Spleen (tissue), 11 donors: ENCODE data around the gene RUFY3. TPM values are rescaled to one million over a fixed set of nuclear protein-coding genes. Genes with fewer than 3 reads are reported as not detected.

Experiments used
- DNase-seq: peaks from one replicate; pipeline ENCODE4 v3.0.0-alpha.2; 2020
- H3K27ac ChIP-seq, 8 donors: fragments of 200-600 bp; sonication (generic) in 7 of 8; 1 replicate in 4 of 8; 2 replicates in 4 of 8; pipeline versions ENCODE4 v1.5.0 to v1.8.0; 2016 to 2021; ENCODE audit warnings: inconsistent platforms in 4 of 8, mild to moderate bottlenecking in 4 of 8, moderate library complexity in 1 of 8
- H3K27me3 ChIP-seq, 7 donors: fragments of 200-600 bp; sonication (generic) in 6 of 7; replicated peaks in 1 of 7; 1 replicate in 4 of 7; 2 replicates in 3 of 7; pipeline versions ENCODE4 v1.5.0 to v1.8.0; 2016 to 2021; ENCODE audit warnings: inconsistent platforms in 3 of 7, mild to moderate bottlenecking in 1 of 7
- H3K36me3 ChIP-seq, 6 donors: fragments of 200-600 bp; sonication (generic) in 5 of 6; 1 replicate in 4 of 6; 2 replicates in 2 of 6; pipeline versions ENCODE4 v1.5.0 to v1.8.0; 2016 to 2021; ENCODE audit warnings: inconsistent platforms in 2 of 6
- H3K4me1 ChIP-seq, 6 donors: fragments of 200-600 bp; sonication (generic) in 5 of 6; 1 replicate in 3 of 6; 2 replicates in 3 of 6; pipeline versions ENCODE4 v1.5.0 to v1.8.0; 2016 to 2021; ENCODE audit warnings: inconsistent platforms in 3 of 6
- H3K4me3 ChIP-seq, 8 donors: fragments of 200-600 bp; sonication (generic) in 7 of 8; 1 replicate in 4 of 8; 2 replicates in 4 of 8; pipeline versions ENCODE4 v1.5.0 to v1.8.0; 2016 to 2021; ENCODE audit warnings: inconsistent platforms in 4 of 8, mild to moderate bottlenecking in 4 of 8, moderate library complexity in 2 of 8
- H3K9me3 ChIP-seq, 8 donors: fragments of 200-600 bp; sonication (generic) in 7 of 8; 1 replicate in 4 of 8; 2 replicates in 4 of 8; pipeline versions ENCODE4 v1.5.0 to v1.8.0; 2016 to 2021; ENCODE audit warnings: inconsistent platforms in 4 of 8
- POLR2A ChIP-seq, 3 donors: fragments of 450-650 bp; IDR thresholded peaks; one replicate each; pipeline ENCODE4 v1.5.1; 2017; ENCODE audit warnings: antibody characterized with exemption in 3 of 3, mild to moderate bottlenecking in 1 of 3
- POLR2AphosphoS5 ChIP-seq, 3 donors: sonication (generic); formaldehyde crosslinking; IDR thresholded peaks; one replicate each; pipeline ENCODE4 v1.5.1; 2017; ENCODE audit warnings: antibody characterized with exemption in 3 of 3
- WGBS, 5 donors: extraction: QIAGEN DNeasy Blood & Tissue Kit in 3 of 5; methylation state at CpG; one replicate each; pipeline versions ENCODE4 v1.1.5 to v1.1.7; 2013 to 2018; 5-methylcytosine and 5-hydroxymethylcytosine counted together
- intact Hi-C: fragments of 100-400 bp; cut with DNase I; formaldehyde crosslinking; loops from one replicate; pipeline ENCODE4 v1.15.0; 2023; ENCODE audit warnings: low total_unique reads
- polyA plus RNA-seq, 3 donors: library from polyadenylated mRNA; stranded (reverse); fragments of 200-250 nt; gene quantifications; one replicate each; pipeline ENCODE4 v1.2.1, GENCODE V29; 2013
- total RNA-seq, 7 donors: library from RNA; depleted of rRNA in 3 of 7; stranded (reverse); fragments of >200 nt in 3 of 7; fragmentation: NEBNext Ultra II Directional in 4 of 7; extraction: Animal tissue kit (Norgen Biotek cat#: 25700) in 4 of 7; gene quantifications; one replicate each; pipeline versions ENCODE4 v1.1.0 to v1.2.1, GENCODE V29; 2016 to 2021
- TF ChIP-seq, protein P1 (sequence below), 11 experiments: fragments of 200-600 bp in 7 of 11; fragments of 450-650 bp in 4 of 11; sonication (generic) in 4 of 11; IDR thresholded peaks in 8 of 11; conservative IDR thresholded peaks in 3 of 11; 1 replicate in 7 of 11; 2 replicates in 4 of 11; pipeline versions ENCODE4 v1.4.0 to v1.8.0; 2016 to 2021; ENCODE audit warnings: antibody characterized with exemption in 11 of 11, inconsistent platforms in 4 of 11, mild to moderate bottlenecking in 1 of 11
- donor health status: healthy with polysubstance abuse.
- donor health status: DM: no; HTN: no; CAD: no; lungs with moderate emphysema.
- donor health status: DM: no; HTN: no; CAD: no.
- donor health status: Bipolar disorder and iron deficiency.
- donor health status: healthy.
- donor health status: DM: no; HTN: no; CAD: no.
- donor health status: DM: yes; HTN: yes; CAD: no.

The RUFY3 gene
- total and polyA plus RNA-seq, 10 donors, result 19.2 to 96.8 (median 76.2) TPM

DNA sequence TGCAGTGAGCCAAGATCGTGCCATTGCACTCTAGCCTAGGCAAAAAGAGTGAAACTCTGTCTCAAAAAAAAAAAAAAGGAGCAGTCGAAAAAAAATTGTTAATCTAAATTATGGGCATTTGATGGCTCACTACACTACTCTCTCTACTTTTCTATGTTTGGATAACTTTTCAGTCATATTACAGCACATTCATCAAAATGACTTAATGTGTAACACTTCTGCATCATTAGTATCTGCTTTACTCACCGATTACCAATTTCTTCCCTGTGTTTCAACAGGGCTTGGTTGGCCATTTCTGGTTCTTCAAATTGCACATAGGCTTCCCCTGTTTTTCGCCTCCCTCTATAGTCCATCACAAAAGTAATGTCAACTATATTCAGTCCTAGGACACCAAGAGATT lies 109.5 kb downstream of the RUFY3 start:
- intact Hi-C loops, result loop anchor here (10.0 kb wide), 1 partner anchor 126 kb away; no protein-coding TSS in a partner anchor
- 86 to 94% (median 92%) methylated on average over 4 of the region's 4 CpGs for whole genome bisulfite sequencing, 5 donors
- Histone ChIP-seq H3K4me1 (peaks cover 3 to 13% (median 9%) of the 10 kb centered on the region in 6 donors), H3K27me3 (no peaks in the 10 kb centered on the region), H3K4me3 (no peak overlapping the region), H3K36me3 (peaks cover 0 to 98% (median 77%) of the 10 kb centered on the region in 6 donors), H3K27ac (no peak overlapping the region), H3K9me3 (no peaks in the 10 kb centered on the region)
- no peak for DNase-seq
- TF ChIP-seq, protein P1, sequence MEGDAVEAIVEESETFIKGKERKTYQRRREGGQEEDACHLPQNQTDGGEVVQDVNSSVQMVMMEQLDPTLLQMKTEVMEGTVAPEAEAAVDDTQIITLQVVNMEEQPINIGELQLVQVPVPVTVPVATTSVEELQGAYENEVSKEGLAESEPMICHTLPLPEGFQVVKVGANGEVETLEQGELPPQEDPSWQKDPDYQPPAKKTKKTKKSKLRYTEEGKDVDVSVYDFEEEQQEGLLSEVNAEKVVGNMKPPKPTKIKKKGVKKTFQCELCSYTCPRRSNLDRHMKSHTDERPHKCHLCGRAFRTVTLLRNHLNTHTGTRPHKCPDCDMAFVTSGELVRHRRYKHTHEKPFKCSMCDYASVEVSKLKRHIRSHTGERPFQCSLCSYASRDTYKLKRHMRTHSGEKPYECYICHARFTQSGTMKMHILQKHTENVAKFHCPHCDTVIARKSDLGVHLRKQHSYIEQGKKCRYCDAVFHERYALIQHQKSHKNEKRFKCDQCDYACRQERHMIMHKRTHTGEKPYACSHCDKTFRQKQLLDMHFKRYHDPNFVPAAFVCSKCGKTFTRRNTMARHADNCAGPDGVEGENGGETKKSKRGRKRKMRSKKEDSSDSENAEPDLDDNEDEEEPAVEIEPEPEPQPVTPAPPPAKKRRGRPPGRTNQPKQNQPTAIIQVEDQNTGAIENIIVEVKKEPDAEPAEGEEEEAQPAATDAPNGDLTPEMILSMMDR (IDR thresholded peaks at IDR 0.05 in 8 of 11, conservative IDR thresholded peaks at IDR 0.05 in 3 of 11), result no peak
- TF ChIP-seq POLR2A (IDR thresholded peaks at IDR 0.05), result no peak
- no peak for TF ChIP-seq POLR2AphosphoS5 (IDR thresholded peaks at IDR 0.05)

DNA sequence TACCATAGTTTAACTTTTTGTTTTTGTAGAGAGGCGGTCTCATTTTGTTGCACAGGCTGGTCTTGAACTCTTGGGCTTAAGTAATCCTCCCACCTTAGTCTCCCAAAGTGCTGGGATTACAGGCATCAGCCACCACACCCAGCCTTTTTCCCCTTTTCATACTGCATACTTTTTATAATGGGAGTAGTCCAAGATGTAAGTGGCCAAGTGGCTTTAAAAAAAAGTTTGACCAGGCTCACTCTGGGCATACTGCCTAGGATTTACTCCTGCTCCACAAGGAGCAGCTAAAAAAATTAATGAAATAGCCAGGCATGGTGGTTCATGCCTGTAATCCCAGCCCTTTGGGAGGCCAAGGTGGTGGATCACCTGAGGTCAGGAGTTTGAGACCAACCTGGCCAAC lies 111.9 kb downstream of the RUFY3 start:
- TF ChIP-seq POLR2AphosphoS5 (IDR thresholded peaks at IDR 0.05) (no peak), POLR2A (IDR thresholded peaks at IDR 0.05) (no peak)
- TF ChIP-seq, protein P1 (IDR thresholded peaks at IDR 0.05 in 8 of 11, conservative IDR thresholded peaks at IDR 0.05 in 3 of 11), result no peak
- Histone ChIP-seq H3K27ac (no peak overlapping the region), H3K4me1 (peaks cover 14 to 36% (median 32%) of the 10 kb centered on the region in 6 donors), H3K9me3 (no peaks in the 10 kb centered on the region), H3K36me3 (peaks cover 0 to 74% (median 59%) of the 10 kb centered on the region in 6 donors), H3K27me3 (no peaks in the 10 kb centered on the region), H3K4me3 (no peak overlapping the region)
- WGBS, 5 donors, result 94 to 100% (median 97%) methylated on average over 1 of the region's 1 CpG
- intact Hi-C loops, result loop anchor here (10.0 kb wide), 1 partner anchor 129 kb away; no protein-coding TSS in a partner anchor
- DNase-seq, result no peak

DNA sequence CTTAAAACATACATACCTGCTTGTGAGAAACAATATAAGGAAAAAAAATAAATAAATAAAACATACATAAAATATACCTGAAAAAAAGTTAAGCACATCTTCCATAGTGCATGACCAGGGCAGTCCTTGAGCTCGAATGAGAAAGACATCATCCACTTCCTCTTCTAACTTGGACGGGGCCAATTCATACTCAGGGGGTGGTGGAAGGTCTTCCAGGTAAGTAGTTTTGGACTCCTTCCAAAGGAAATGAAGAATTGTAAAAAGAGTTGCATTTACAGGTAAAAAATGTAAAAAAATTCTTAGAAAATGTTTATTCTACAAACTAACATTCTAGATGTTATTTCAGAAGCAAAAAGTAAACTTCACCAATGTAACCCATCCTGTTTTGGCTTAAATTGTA lies 114.3 kb downstream of the RUFY3 start:
- Histone ChIP-seq H3K36me3 (peaks cover 0 to 50% (median 39%) of the 10 kb centered on the region in 6 donors), H3K4me3 (no peak overlapping the region), H3K27ac (no peak overlapping the region), H3K9me3 (no peaks in the 10 kb centered on the region), H3K27me3 (no peaks in the 10 kb centered on the region), H3K4me1 (peaks cover 14 to 38% (median 34%) of the 10 kb centered on the region in 6 donors)
- DNase-seq, result no peak
- intact Hi-C loops, result loop anchor here (10.0 kb wide), 1 partner anchor 131 kb away; no protein-coding TSS in a partner anchor
- no peak for TF ChIP-seq POLR2AphosphoS5 (IDR thresholded peaks at IDR 0.05)
- TF ChIP-seq POLR2A (IDR thresholded peaks at IDR 0.05), result no peak
- TF ChIP-seq, protein P1 (IDR thresholded peaks at IDR 0.05 in 8 of 11, conservative IDR thresholded peaks at IDR 0.05 in 3 of 11), result no peak
- 14 to 28% (median 24%) methylated on average over 2 of the region's 2 CpGs for WGBS, 5 donors

DNA sequence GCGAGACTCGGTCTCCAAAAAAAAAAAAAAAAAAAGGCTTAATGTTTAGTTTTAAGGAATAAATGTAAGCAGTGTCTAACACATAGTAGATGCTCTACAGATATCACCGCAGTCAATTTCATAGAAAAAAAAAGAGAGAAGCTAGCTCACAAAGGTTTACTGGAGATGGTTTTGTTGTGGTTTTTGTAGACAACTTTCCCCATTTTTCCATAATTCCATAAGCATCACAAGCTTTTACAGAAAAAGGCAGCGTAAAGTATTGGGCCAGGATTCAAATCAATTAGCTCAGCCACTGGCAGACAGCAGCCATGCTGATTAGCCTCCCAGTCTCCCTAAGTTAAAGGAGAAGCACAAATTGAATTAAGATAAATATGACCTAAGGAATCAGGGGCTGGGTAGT lies 116.4 kb downstream of the RUFY3 start:
- Histone ChIP-seq H3K4me3 (peak overlapping the region; percentile 51 to 99 (median 84)), H3K27me3 (no peaks in the 10 kb centered on the region), H3K36me3 (peaks cover 0 to 29% (median 18%) of the 10 kb centered on the region in 6 donors), H3K4me1 (peaks cover 14 to 46% (median 34%) of the 10 kb centered on the region in 6 donors), H3K27ac (peak overlapping the region in 7 of 8 donors; percentile 88 to 97 (median 95)), H3K9me3 (no peaks in the 10 kb centered on the region)
- TF ChIP-seq POLR2A (IDR thresholded peaks at IDR 0.05), result no peak
- no peak for TF ChIP-seq POLR2AphosphoS5 (IDR thresholded peaks at IDR 0.05)
- TF ChIP-seq, protein P1 (IDR thresholded peaks at IDR 0.05 in 8 of 11, conservative IDR thresholded peaks at IDR 0.05 in 3 of 11), result no peak
- DNase-seq, result no peak
- WGBS, 5 donors, result 29 to 47% (median 41%) methylated on average over 2 to 4 of the region's 4 CpGs
- intact Hi-C loops, result loop anchor here (10.0 kb wide), 1 partner anchor 133 kb away; no protein-coding TSS in a partner anchor
